Panc1 (cell line): ENCODE results near the gene RGPD3. TPM values are rescaled to one million over a fixed set of nuclear protein-coding genes. Genes with fewer than 3 reads are reported as not detected.
"Not testable (repeated sequence)": the region's sequence is repeated elsewhere in the genome, so short reads cannot be mapped to it uniquely, and the experiment has no call there.

ENCODE experiments used
- ATAC-seq: fragments of 200-7000 bp; cut with Tn5 transposase; 2 replicates; pipeline ENCODE4 v1.9.1; 2020; ENCODE audit warnings: mild to moderate bottlenecking, moderate library complexity
- BruUV-seq: library from RNA; stranded (reverse); fragments of 400-500 nt; replicated peaks from 2 replicates; lab custom pipeline; 2021; lab: Mats Ljungman, UMichigan
- CTCF ChIA-PET: fragments of 300-600 bp; sonication (Branson Sonifier 250); formaldehyde crosslinking; loops from one replicate; lab custom pipeline; 2022; ENCODE audit warnings: antibody characterized with exemption; lab: Charles Lee
- POLR2A ChIA-PET: fragments of 300-600 bp; sonication (Branson Sonifier 250); formaldehyde crosslinking; loops from one replicate; lab custom pipeline; 2022; ENCODE audit warnings: antibody characterized with exemption; lab: Charles Lee
- DNase-seq: peaks from one replicate; pipeline ENCODE4 v3.0.0-alpha.2; 2010; ENCODE audit warnings: low read depth, low spot score
- H3K27ac ChIP-seq: 2 replicates; pipeline ENCODE4 v1.5.1; 2011; ENCODE audit warnings: mild to moderate bottlenecking, low read length, inconsistent platforms
- H3K27me3 ChIP-seq: fragments of 200-500 bp; sonication (Bioruptor generic); 2 replicates; pipeline ENCODE4 v1.6.0; 2014; ENCODE audit warnings: low read length, inconsistent platforms; ENCODE audit not compliant: control insufficient read depth, insufficient read depth
- H3K36me3 ChIP-seq: fragments of 200-500 bp; sonication (Bioruptor generic); 2 replicates; pipeline ENCODE4 v1.5.1; 2014; ENCODE audit warnings: inconsistent platforms, mild to moderate bottlenecking, low read length, moderate library complexity; ENCODE audit not compliant: control insufficient read depth, insufficient read depth
- H3K4me1 ChIP-seq: 2 replicates; pipeline ENCODE4 v1.5.1; 2011; ENCODE audit warnings: inconsistent platforms, mild to moderate bottlenecking, low read length, moderate library complexity; ENCODE audit not compliant: control insufficient read depth, insufficient read depth
- H3K4me3 ChIP-seq, 2 experiments: 2 replicates each; pipeline ENCODE4 v1.5.1; 2011 to 2012; ENCODE audit warnings: low read depth in 2 of 2, low read length in 2 of 2, mild to moderate bottlenecking in 2 of 2, inconsistent platforms in 1 of 2, moderate library complexity in 1 of 2
- H3K9me3 ChIP-seq: fragments of 200-500 bp; sonication (Bioruptor generic); 2 replicates; pipeline ENCODE4 v1.5.1; 2014; ENCODE audit warnings: low read depth, mild to moderate bottlenecking, inconsistent platforms, low read length, moderate library complexity; ENCODE audit not compliant: control insufficient read depth, insufficient read depth
- POLR2AphosphoS5 ChIP-seq: IDR thresholded peaks from 2 replicates; pipeline ENCODE4 v1.6.1; 2012; ENCODE audit warnings: mild to moderate bottlenecking, low read depth, low read length, moderate library complexity
- SIN3A ChIP-seq: IDR thresholded peaks from 2 replicates; pipeline ENCODE4 v1.6.1; 2012; ENCODE audit warnings: low read depth, mild to moderate bottlenecking, low read length, moderate library complexity, borderline replicate concordance; ENCODE audit not compliant: insufficient read depth
- TCF7L2 ChIP-seq: IDR thresholded peaks from 2 replicates; pipeline ENCODE4 v1.6.1; 2011; ENCODE audit warnings: mild to moderate bottlenecking, low read depth, low read length, inconsistent platforms
- in situ Hi-C: cut with HindIII; loops from 2 replicates; pipeline ENCODE4 v1.10.0; 2016; ENCODE audit warnings: low sequenced_read_pairs, low pct_unique_long_range_greater_than_20kb
- intact Hi-C: fragments of 100-400 bp; cut with micrococcal nuclease; formaldehyde crosslinking; loops from one replicate; pipeline ENCODE4 v1.10.0; 2022; ENCODE audit not compliant: unreplicated experiment
- total RNA-seq: library from RNA; stranded (reverse); gene quantifications from one replicate; pipeline ENCODE4 v1.2.1, GENCODE V29; 2021; ENCODE audit not compliant: unreplicated experiment
- TF ChIP-seq, protein P1 (sequence below): fragments of 450-650 bp; IDR thresholded peaks from 2 replicates; pipeline ENCODE4 v1.5.1; 2017; ENCODE audit warnings: mild to moderate bottlenecking
- TF ChIP-seq, protein P2 (sequence below), 2 experiments: IDR thresholded peaks; 2 replicates each; pipeline ENCODE4 v1.6.1; 2011 to 2012; ENCODE audit warnings: low read depth in 2 of 2, control low read depth in 1 of 2, low read length in 1 of 2, mild to moderate bottlenecking in 1 of 2, moderate library complexity in 1 of 2; ENCODE audit not compliant: insufficient read depth in 1 of 2

The RGPD3 gene
- total RNA-seq, 1 experiment from 2014 or later = 0.31 TPM

DNA sequence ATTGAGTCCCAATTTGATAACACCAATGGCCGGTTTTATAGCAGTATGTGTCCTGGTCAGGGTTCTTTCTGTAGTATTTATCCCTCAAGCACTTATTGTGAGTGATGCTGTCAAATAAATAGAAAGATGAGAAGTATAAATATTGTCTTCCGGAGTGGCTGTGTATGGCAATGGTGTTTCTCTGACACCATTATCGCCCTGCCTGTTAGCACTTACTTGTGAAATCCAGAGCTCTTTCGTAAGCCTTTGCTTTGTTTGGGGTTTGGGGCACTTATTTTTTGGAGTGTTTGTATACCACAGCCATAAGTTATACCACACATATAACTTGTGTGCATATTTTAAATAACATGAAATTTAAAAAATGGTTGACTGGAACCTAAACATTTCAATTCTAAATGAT is 48.2 kb upstream of the RGPD3 start:
- H3K4me1 ChIP-seq = no peaks in the 10 kb centered on the region
- in situ Hi-C loops = no loop called here

DNA sequence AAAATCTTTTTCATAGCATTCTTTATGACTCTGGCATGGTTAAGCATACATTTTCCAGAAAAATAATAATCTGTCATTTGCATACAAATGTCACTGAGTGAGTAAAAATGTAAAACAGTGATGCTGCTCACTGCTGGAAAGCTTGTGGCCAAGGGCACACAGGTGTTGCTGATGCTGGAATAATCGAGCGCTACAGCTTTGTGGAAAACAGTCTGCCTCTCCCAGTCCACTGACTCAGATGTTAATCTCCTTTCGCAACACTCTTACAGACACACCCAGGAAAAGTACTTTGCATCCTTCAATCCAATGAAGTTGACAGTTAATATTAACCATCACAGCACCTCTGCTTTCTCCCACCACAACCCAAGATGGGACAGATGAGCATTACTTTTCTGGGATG is 46.6 kb upstream of the RGPD3 start:
- H3K36me3 ChIP-seq, BruUV-seq, CTCF ChIA-PET, H3K9me3 ChIP-seq, DNase-seq, in situ Hi-C loops, intact Hi-C loops, ATAC-seq, H3K27me3 ChIP-seq, H3K4me1 ChIP-seq, H3K4me3 ChIP-seq, H3K27ac ChIP-seq: not testable (repeated sequence)
- POLR2A ChIA-PET = interaction anchor here (0.7 kb wide), 1 partner anchor 84 kb away, joined by 6 read pairs; no protein-coding TSS in a partner anchor

More for the DNA sequence above, 48.2 kb upstream of the RGPD3 start:
- Histone ChIP-seq H3K4me3 (no peak overlapping the region), H3K36me3 (no peaks in the 10 kb centered on the region), H3K27ac (no peak overlapping the region), H3K27me3 (no peaks in the 10 kb centered on the region), H3K9me3 (no peaks in the 10 kb centered on the region)
- ChIA-PET POLR2A (no interaction called here), CTCF (no interaction called here)
- no peak for ATAC-seq
- no peak for TF ChIP-seq TCF7L2
- TF ChIP-seq POLR2AphosphoS5 = no peak
- TF ChIP-seq, protein P1, sequence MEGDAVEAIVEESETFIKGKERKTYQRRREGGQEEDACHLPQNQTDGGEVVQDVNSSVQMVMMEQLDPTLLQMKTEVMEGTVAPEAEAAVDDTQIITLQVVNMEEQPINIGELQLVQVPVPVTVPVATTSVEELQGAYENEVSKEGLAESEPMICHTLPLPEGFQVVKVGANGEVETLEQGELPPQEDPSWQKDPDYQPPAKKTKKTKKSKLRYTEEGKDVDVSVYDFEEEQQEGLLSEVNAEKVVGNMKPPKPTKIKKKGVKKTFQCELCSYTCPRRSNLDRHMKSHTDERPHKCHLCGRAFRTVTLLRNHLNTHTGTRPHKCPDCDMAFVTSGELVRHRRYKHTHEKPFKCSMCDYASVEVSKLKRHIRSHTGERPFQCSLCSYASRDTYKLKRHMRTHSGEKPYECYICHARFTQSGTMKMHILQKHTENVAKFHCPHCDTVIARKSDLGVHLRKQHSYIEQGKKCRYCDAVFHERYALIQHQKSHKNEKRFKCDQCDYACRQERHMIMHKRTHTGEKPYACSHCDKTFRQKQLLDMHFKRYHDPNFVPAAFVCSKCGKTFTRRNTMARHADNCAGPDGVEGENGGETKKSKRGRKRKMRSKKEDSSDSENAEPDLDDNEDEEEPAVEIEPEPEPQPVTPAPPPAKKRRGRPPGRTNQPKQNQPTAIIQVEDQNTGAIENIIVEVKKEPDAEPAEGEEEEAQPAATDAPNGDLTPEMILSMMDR = no peak
- TF ChIP-seq, protein P2, sequence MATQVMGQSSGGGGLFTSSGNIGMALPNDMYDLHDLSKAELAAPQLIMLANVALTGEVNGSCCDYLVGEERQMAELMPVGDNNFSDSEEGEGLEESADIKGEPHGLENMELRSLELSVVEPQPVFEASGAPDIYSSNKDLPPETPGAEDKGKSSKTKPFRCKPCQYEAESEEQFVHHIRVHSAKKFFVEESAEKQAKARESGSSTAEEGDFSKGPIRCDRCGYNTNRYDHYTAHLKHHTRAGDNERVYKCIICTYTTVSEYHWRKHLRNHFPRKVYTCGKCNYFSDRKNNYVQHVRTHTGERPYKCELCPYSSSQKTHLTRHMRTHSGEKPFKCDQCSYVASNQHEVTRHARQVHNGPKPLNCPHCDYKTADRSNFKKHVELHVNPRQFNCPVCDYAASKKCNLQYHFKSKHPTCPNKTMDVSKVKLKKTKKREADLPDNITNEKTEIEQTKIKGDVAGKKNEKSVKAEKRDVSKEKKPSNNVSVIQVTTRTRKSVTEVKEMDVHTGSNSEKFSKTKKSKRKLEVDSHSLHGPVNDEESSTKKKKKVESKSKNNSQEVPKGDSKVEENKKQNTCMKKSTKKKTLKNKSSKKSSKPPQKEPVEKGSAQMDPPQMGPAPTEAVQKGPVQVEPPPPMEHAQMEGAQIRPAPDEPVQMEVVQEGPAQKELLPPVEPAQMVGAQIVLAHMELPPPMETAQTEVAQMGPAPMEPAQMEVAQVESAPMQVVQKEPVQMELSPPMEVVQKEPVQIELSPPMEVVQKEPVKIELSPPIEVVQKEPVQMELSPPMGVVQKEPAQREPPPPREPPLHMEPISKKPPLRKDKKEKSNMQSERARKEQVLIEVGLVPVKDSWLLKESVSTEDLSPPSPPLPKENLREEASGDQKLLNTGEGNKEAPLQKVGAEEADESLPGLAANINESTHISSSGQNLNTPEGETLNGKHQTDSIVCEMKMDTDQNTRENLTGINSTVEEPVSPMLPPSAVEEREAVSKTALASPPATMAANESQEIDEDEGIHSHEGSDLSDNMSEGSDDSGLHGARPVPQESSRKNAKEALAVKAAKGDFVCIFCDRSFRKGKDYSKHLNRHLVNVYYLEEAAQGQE (IDR thresholded peaks at IDR 0.05; ENCODE audit: insufficient read depth in 1 of 2, low read depth in 2 of 2, low read length in 1 of 2) = no peak
- TF ChIP-seq SIN3A = no peak
- intact Hi-C loops = no loop called here
- no TSS peak for BruUV-seq
- DNase-seq = no peak

DNA sequence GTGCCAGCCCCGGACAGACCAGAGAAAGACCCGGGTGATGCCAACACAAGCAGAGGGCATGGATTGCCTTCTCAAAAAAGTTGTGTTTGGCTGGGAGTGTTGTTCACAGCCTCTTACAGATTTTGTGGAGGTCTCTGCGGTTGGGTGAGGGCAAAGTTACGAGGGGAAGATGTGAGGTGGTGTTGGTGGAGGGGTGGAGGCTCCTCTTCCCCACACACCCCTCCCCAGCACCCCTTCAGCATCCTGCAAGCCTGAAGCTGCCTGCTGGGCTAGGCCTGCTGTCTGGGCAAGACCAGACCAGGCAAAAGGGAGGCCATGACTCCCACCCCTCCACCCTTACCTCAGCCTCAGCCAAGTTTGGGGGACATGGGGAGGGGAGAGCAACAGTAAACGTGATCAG is 45.2 kb upstream of the RGPD3 start:
- DNase-seq, H3K27ac ChIP-seq, CTCF ChIA-PET, in situ Hi-C loops, ATAC-seq, H3K9me3 ChIP-seq, H3K27me3 ChIP-seq, H3K4me1 ChIP-seq, POLR2A ChIA-PET, BruUV-seq, H3K4me3 ChIP-seq, intact Hi-C loops, H3K36me3 ChIP-seq: not testable (repeated sequence)

DNA sequence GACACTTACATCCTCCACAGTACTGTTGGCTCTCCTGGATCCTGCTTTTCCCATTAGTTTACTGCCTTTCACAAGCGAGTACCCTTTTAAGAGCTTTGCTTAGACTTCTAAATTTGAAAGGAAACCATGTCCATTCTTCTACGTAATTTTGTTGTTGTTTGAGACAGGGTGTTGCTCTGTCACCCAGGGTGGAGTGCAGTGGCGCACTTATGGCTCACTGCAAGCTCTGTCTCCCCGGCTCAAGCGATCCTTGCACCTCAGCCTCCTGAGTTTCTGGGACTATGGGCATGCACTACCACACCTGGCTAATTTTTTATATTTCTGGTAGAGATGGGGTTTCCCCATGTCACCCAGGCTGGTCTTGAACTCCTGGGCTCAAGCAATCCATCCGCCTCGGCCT is 43.7 kb upstream of the RGPD3 start:
- intact Hi-C loops, POLR2A ChIA-PET, DNase-seq, H3K36me3 ChIP-seq, H3K4me1 ChIP-seq, H3K27ac ChIP-seq, ATAC-seq, H3K27me3 ChIP-seq, H3K9me3 ChIP-seq, in situ Hi-C loops, BruUV-seq, CTCF ChIA-PET: not testable (repeated sequence)
- peak overlapping the region in 1 of 2 experiments; percentile 24; a peak in 2 of 4 replicates for H3K4me3 ChIP-seq

DNA sequence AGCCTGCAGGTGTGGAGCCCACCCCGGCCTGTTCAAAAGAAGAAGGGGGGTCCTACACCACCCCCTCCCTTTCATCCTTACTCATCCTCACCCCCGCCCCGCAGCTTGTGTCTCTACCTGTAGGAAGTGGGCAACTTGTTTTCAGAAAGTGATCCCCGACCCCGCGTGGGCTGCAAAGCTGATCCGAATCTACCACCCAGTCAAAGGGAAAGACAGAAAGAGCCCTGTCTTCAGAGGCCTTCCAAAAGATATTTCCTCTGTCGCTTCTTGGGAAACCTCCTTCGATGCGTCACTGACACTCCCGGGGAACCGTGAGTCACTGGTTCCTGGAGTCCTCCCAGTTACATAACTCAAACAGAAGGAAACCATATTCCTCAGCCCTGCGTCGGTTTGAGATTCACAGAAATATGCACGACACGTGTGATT is 43.3 kb upstream of the RGPD3 start:
- H3K9me3 ChIP-seq, BruUV-seq, intact Hi-C loops, CTCF ChIA-PET, POLR2A ChIA-PET, H3K27me3 ChIP-seq, H3K27ac ChIP-seq, H3K4me1 ChIP-seq, in situ Hi-C loops, H3K36me3 ChIP-seq: not testable (repeated sequence)
- H3K4me3 ChIP-seq = peak overlapping the region in 1 of 2 experiments; percentile 24; a peak in 2 of 4 replicates
- DNase-seq (peak; percentile 27), ATAC-seq (peak; percentile 90)
